OCI-LY7 (cell line): ENCODE data around the gene TLE4.

Source experiments
- EZH2phosphoT487 ChIP-seq: fragments of 200-600 bp; sonication (generic); IDR thresholded peaks from 2 replicates; pipeline ENCODE4 v1.6.1; 2018; ENCODE audit warnings: low read depth, borderline replicate concordance, mild to moderate bottlenecking, mixed run types, antibody characterized with exemption, low read length, moderate library complexity, mixed read lengths
- TF ChIP-seq, protein P1 (sequence below): fragments of 200-600 bp; sonication (generic); conservative IDR thresholded peaks from 2 replicates; pipeline ENCODE4 v1.5.1; 2014; ENCODE audit warnings: mild to moderate bottlenecking, antibody characterized with exemption, low read length, moderate library complexity, mixed read lengths

DNA sequence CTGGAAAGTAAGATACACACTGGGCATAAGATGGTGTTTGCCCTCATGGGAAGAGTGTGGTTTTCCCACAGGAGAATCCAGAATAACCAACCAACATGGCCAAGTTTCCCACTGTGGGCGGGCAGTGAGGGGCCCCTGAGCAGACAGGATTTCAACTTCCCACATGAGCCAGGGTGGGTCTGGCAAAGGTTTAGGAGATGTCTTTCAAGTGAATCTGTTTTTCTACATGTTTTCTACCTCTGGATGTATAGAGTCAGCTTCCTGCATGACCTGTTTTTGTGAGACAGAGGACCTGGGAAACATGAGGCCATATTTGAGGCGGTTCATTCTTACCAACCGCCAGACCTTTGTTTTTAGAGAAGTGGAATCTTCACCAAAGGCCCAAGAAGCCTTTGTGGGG lies 100.5 kb downstream of the TLE4 start:
- TF ChIP-seq, protein P1, sequence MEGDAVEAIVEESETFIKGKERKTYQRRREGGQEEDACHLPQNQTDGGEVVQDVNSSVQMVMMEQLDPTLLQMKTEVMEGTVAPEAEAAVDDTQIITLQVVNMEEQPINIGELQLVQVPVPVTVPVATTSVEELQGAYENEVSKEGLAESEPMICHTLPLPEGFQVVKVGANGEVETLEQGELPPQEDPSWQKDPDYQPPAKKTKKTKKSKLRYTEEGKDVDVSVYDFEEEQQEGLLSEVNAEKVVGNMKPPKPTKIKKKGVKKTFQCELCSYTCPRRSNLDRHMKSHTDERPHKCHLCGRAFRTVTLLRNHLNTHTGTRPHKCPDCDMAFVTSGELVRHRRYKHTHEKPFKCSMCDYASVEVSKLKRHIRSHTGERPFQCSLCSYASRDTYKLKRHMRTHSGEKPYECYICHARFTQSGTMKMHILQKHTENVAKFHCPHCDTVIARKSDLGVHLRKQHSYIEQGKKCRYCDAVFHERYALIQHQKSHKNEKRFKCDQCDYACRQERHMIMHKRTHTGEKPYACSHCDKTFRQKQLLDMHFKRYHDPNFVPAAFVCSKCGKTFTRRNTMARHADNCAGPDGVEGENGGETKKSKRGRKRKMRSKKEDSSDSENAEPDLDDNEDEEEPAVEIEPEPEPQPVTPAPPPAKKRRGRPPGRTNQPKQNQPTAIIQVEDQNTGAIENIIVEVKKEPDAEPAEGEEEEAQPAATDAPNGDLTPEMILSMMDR: no peak
- no peak for TF ChIP-seq EZH2phosphoT487
